CD4-positive, alpha-beta T cell treated with Interleukin-2 at 100 ng/mL for 4 hours (primary cell): ENCODE results near the gene DOLK.
A peak's percentile ranks its signal among the peaks of the same experiment; 100 is the strongest.

Experiments
- DNase-seq: peaks from one replicate; pipeline ENCODE4 v3.0.0-alpha.2; 2020; ENCODE audit warnings: low spot score

DOLK gene

GRCh38 chr9:128906741-128907140 lies 40.7 kb downstream of the DOLK start:
- DNase-seq: no peak

DNA sequence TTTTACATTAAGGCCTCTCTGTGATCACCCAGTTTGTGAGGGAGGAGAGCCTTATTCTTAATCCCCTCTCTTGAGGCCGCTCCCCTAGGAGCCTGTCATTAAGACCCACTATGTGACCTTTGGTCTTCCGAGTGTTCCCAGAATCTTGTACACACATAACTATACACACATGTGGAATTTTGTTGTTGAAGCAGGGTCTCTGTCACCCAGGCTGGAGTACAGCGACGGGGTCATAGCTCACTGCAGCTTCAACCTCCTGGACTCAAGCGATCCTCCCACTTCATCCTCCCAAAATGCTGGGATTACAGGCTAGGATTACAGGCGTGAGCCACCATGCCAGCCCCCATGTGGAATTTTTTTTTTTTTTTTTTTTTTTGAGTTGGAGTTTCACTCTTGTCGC lies 41.4 kb downstream of the DOLK start:
- DNase-seq: no peak

- peak; percentile 27 for DNase-seq
These were observed 43.4 kb downstream of the DOLK start for GRCh38 chr9:128903871-128904620.

- no peak for DNase-seq
These were observed 44.3 kb downstream of the DOLK start for GRCh38 chr9:128903079-128903461.

- DNase-seq: peak; percentile 92
These were observed 44.9 kb downstream of the DOLK start for GRCh38 chr9:128902351-128903078.

GRCh38 chr9:128901822-128902221 lies 45.6 kb downstream of the DOLK start:
- DNase-seq: no peak

GRCh38 chr9:128901379-128901778 lies 46.0 kb downstream of the DOLK start:
- no peak for DNase-seq

DNA sequence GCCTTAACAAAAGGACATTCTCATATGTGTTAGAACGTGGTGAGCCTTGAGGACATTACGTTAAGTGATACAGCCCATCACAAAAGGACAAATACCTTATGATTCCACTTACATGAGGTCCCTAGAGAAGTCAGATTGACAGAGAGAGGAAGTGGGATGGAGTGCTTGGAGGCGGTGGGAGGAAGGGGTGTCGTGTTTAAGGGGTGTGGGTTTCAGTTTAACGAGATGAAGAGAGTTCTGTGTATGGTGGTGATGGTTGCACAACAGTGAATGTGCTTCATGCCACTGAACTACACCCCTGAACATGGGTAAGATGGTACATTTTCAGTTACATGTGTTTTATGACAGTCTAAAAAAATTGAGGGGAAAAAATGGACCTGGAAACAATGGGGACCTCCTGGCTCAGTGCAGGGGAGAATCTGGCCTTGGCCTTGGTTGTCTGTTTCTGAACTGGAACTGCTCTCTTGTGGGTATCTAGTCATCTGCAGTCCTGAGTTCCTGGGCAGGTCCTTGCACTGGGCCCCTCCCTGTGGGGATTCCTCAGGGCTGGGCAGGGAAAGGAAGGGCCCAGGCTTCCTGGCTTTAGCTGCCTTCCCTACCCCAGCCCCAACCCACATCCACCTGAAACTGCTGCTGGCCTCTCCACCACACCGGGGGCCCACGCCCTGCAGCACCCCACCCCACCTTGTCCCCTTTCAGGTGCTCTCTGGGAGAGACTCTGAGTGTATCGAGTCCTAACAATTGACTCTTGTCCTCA lies 47.7 kb downstream of the DOLK start:
- peak; percentile 38 for DNase-seq

DNA sequence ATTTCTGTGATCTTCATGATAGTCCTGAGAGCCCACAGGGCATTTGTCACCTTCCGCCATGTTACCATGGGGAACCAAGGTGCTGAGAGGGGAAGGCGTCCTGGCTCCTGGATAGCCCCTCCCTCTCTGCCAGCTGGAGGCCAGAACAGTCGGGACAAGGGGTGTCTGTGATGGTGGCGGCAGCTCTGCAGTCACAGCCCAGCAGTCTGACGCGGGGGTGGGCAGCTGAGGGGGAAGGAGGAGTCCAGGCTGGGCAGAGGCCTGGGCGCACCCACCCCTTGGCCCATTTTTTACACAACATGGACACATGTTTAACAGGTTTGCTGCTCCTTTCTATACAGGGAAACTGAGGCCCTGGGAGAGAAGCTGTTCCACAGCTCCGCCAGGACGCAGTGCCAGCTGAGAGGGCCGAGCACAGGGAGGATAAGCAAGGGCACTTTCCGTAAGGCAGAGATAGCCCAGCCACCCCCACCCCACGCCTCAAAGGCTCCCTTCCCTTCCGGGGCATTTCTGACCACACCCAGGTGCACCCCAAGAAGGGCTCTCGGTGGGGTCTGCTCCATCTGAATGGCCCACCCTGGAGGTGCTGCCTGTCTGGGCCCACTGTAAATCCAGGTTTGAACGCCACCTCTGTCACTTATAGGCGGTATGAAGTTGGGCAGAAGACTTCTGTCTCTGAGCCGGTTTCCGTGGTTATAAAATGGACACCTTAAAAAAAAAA lies 48.4 kb downstream of the DOLK start:
- no peak for DNase-seq

GRCh38 chr9:128898382-128898781 lies 49.0 kb downstream of the DOLK start:
- DNase-seq: no peak

DNA sequence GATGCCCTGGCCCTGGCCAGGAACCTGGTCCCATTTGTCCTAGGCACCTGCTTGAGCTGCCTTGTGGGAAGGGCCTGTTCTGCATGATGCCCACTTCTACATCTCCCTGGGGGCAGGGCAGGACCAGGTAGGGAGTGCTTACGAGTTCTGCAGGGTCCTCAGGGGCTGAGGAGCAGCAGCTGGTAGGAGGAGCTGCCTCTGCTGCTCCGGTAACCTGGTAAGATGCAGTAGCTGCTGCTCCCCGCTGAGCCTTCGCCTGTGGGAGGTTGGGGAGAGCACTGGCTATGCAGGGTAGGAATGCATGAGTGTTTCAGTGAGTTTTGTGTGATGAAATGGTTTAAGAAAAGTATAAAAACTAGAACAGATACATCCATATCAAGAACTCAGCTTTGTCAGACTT lies 51.8 kb downstream of the DOLK start:
- DNase-seq: no peak
